Endothelial cell of umbilical vein (primary cell): ENCODE data around the gene ARHGEF38. TPM values are rescaled to one million over a fixed set of nuclear protein-coding genes. Genes with fewer than 3 reads are reported as not detected.

Experiments
- BruUV-seq: library from RNA; stranded (reverse); fragments of 400-500 nt; replicated peaks from 2 replicates; lab custom pipeline; 2021; lab: Mats Ljungman, UMichigan
- CTCF ChIA-PET: fragments of 300-600, 350-600 bp; sonication (Branson Sonifier 250); formaldehyde crosslinking; loops from one replicate; lab custom pipeline; 2021; ENCODE audit warnings: antibody characterized with exemption, inconsistent platforms; lab: Charles Lee
- POLR2A ChIA-PET: fragments of 300-600, 350-600 bp; sonication (Branson Sonifier 250); formaldehyde crosslinking; loops from one replicate; lab custom pipeline; 2021; ENCODE audit warnings: antibody characterized with exemption, inconsistent platforms; lab: Charles Lee
- DNase-seq: peaks from one replicate; pipeline ENCODE4 v3.0.0-alpha.2; 2011; ENCODE audit warnings: low read depth, low spot score
- FAIRE-seq: peaks from 2 replicates; lab custom pipeline; 2011; peaks lifted over from hg19 to GRCh38; lab: Jason Lieb, UNC
- H2AFZ ChIP-seq: 2 replicates; pipeline ENCODE4 v1.6.0; 2012; ENCODE audit warnings: low read depth, low read length, control low read depth, inconsistent platforms
- H3K27ac ChIP-seq: 2 replicates; pipeline ENCODE4 v1.5.1; 2011; ENCODE audit warnings: low read depth, mild to moderate bottlenecking, control low read depth, low read length, moderate library complexity; ENCODE audit not compliant: insufficient read depth
- H3K27me3 ChIP-seq, 2 experiments: 2 replicates each; pipeline versions ENCODE4 v1.6.0 to v1.6.1; 2011; ENCODE audit warnings: low read length in 2 of 2, mixed read lengths in 1 of 2; ENCODE audit not compliant: control insufficient read depth in 2 of 2, insufficient read depth in 2 of 2
- H3K36me3 ChIP-seq, 2 experiments: 2 replicates in 1 of 2; 3 replicates in 1 of 2; pipeline ENCODE4 v1.5.1; 2011; ENCODE audit warnings: low read length in 2 of 2, mild to moderate bottlenecking in 1 of 2, moderate library complexity in 1 of 2; ENCODE audit not compliant: control insufficient read depth in 2 of 2, insufficient read depth in 2 of 2; ENCODE audit errors: extremely low read depth in 1 of 2
- H3K4me1 ChIP-seq: 3 replicates; pipeline ENCODE4 v1.5.1; 2011; ENCODE audit warnings: mild to moderate bottlenecking, low read length; ENCODE audit not compliant: control insufficient read depth, insufficient read depth; ENCODE audit errors: extremely low read depth
- H3K4me2 ChIP-seq: 2 replicates; pipeline ENCODE4 v1.6.1; 2011; ENCODE audit warnings: low read length, control low read depth, mixed read lengths; ENCODE audit not compliant: insufficient read depth
- H3K4me3 ChIP-seq, 3 experiments: fragments of 200-600 bp in 1 of 3; sonication (generic), shearing (Covaris generic) in 1 of 3; replicated peaks in 1 of 3; 2 replicates each; pipeline ENCODE4 v1.5.1; 2011 to 2016; ENCODE audit warnings: control low read depth in 3 of 3, low read length in 3 of 3, mild to moderate bottlenecking in 2 of 3, inconsistent platforms in 1 of 3, low read depth in 1 of 3, moderate library complexity in 1 of 3; ENCODE audit not compliant: insufficient read depth in 1 of 3
- H3K79me2 ChIP-seq: 2 replicates; pipeline ENCODE4 v1.6.0; 2012; ENCODE audit warnings: low read length, inconsistent platforms; ENCODE audit not compliant: control insufficient read depth, insufficient read depth
- H3K9ac ChIP-seq: replicated peaks from 2 replicates; pipeline ENCODE3; 2011; ENCODE audit warnings: low read length, control low read depth; ENCODE audit not compliant: insufficient read depth; ENCODE audit errors: extremely low read depth
- H3K9me1 ChIP-seq: replicated peaks from 3 replicates; pipeline ENCODE4 v1.6.0; 2011; ENCODE audit warnings: mild to moderate bottlenecking, low read length; ENCODE audit not compliant: control insufficient read depth, insufficient read depth; ENCODE audit errors: extremely low read depth
- H3K9me3 ChIP-seq: replicated peaks from 2 replicates; pipeline ENCODE4 v1.5.1; 2012; ENCODE audit warnings: low read length, inconsistent platforms; ENCODE audit not compliant: control insufficient read depth, insufficient read depth
- H4K20me1 ChIP-seq: replicated peaks from 2 replicates; pipeline ENCODE3; 2011; ENCODE audit warnings: mild to moderate bottlenecking, low read length; ENCODE audit not compliant: control insufficient read depth, insufficient read depth; ENCODE audit errors: extremely low read depth
- CTCF ChIP-seq, 2 donors: IDR thresholded peaks; 1 replicate in 1 of 2; 2 replicates in 1 of 2; pipeline ENCODE4 v1.5.1; 2011; ENCODE audit warnings: low read length in 2 of 2, mild to moderate bottlenecking in 2 of 2, moderate library complexity in 2 of 2, control low read depth in 1 of 2, inconsistent platforms in 1 of 2, low read depth in 1 of 2; ENCODE audit not compliant: insufficient read depth in 1 of 2; ENCODE audit errors: extremely low read depth in 1 of 2
- EZH2 ChIP-seq: IDR thresholded peaks from 2 replicates; pipeline ENCODE4 v1.6.1; 2012; ENCODE audit warnings: borderline replicate concordance, low read depth, mild to moderate bottlenecking, moderate library complexity, low read length, inconsistent platforms; ENCODE audit not compliant: severe bottlenecking
- FOS ChIP-seq: IDR thresholded peaks from 2 replicates; pipeline ENCODE4 v1.6.1; 2011; ENCODE audit warnings: mild to moderate bottlenecking, low read length, moderate library complexity, borderline replicate concordance; ENCODE audit not compliant: insufficient read depth
- GATA2 ChIP-seq: IDR thresholded peaks from 2 replicates; pipeline ENCODE4 v1.7.0; 2011; ENCODE audit warnings: low read depth, mild to moderate bottlenecking, moderate library complexity, mixed read lengths, low read length; ENCODE audit not compliant: insufficient read length, insufficient read depth
- JUN ChIP-seq: IDR thresholded peaks from 2 replicates; pipeline ENCODE4 v1.6.1; 2011; ENCODE audit warnings: borderline replicate concordance, low read depth; ENCODE audit not compliant: insufficient read length, insufficient read depth
- MAX ChIP-seq: IDR thresholded peaks from 2 replicates; pipeline ENCODE4 v1.6.1; 2011; ENCODE audit not compliant: insufficient read depth, insufficient read length
- MYC ChIP-seq: IDR thresholded peaks from one replicate; pipeline ENCODE4 v1.6.1; 2011; ENCODE audit warnings: mild to moderate bottlenecking, low read depth, low read length
- POLR2A ChIP-seq: IDR thresholded peaks from 2 replicates; pipeline ENCODE4 v1.6.1; 2012; ENCODE audit warnings: low read depth, mild to moderate bottlenecking, control low read depth, low read length
- POLR2AphosphoS5 ChIP-seq: IDR thresholded peaks from 2 replicates; pipeline ENCODE4 v1.6.1; 2012; ENCODE audit warnings: low read depth, mild to moderate bottlenecking, control low read depth, low read length, moderate library complexity; ENCODE audit not compliant: insufficient read depth
- dilution Hi-C: fragments of 300-500 bp; cut with MboI; formaldehyde crosslinking; loops from one replicate; pipeline ENCODE4 v1.15.0; 2019; ENCODE audit warnings: low sequenced_read_pairs; ENCODE audit not compliant: extremely low pct_ligation_motif_present
- intact Hi-C: fragments of 100-400 bp; cut with micrococcal nuclease; formaldehyde crosslinking; loops from one replicate; pipeline ENCODE4 v1.10.0; 2022
- polyA plus RNA-seq, 4 experiments: library from polyadenylated mRNA; depleted of rRNA in 3 of 4; stranded (reverse) in 3 of 4; unstranded in 1 of 4; fragments of >200 nt; gene quantifications; 2 replicates each; pipeline versions ENCODE4 v1.2.1 to v1.2.3, GENCODE V29; 2011 to 2012; ENCODE audit warnings: missing spikeins in 1 of 4
- total RNA-seq: library from RNA; stranded (reverse); gene quantifications from 2 replicates; pipeline ENCODE4 v1.2.3, GENCODE V29; 2021

Gene ARHGEF38
- total and polyA plus RNA-seq, 2 donors (not counting 3 experiments of a cell fraction or from before 2014, with no cell fraction given) = not detected

GRCh38 chr4:105599482-105599881 lies 47.1 kb downstream of the ARHGEF38 start:
- no peak overlapping the region for H3K9ac ChIP-seq
- H4K20me1 ChIP-seq = no peaks in the 10 kb centered on the region
- intact Hi-C loops = no loop called here
- no peaks in the 10 kb centered on the region for H3K36me3 ChIP-seq
- H3K4me3 ChIP-seq = no peak overlapping the region
- H3K9me3 ChIP-seq = no peaks in the 10 kb centered on the region
- no peak overlapping the region for H3K4me2 ChIP-seq
- H2AFZ ChIP-seq = no peak overlapping the region
- BruUV-seq = no TSS peak
- dilution Hi-C loops = no loop called here
- H3K9me1 ChIP-seq = no peaks in the 10 kb centered on the region
- ChIA-PET CTCF (no interaction called here), POLR2A (no interaction called here)
- FAIRE-seq (no peak), DNase-seq (no peak)
- no peak overlapping the region for H3K27ac ChIP-seq
- H3K4me1 ChIP-seq = no peaks in the 10 kb centered on the region
- TF ChIP-seq MYC (no peak), GATA2 (no peak), FOS (no peak), EZH2 (no peak), MAX (no peak), POLR2AphosphoS5 (no peak), CTCF (IDR thresholded peaks at IDR 0.05; ENCODE audit: extremely low read depth in 1 of 2, insufficient read depth in 1 of 2, low read depth in 1 of 2, low read length in 2 of 2) (no peak), POLR2A (no peak), JUN (no peak)
- no peaks in the 10 kb centered on the region for H3K79me2 ChIP-seq
- H3K27me3 ChIP-seq = peaks cover 0 to 1% of the 10 kb centered on the region in 2 experiments
